AG04450 (cell line): ENCODE measurements around the gene BANP. TPM values are rescaled to one million over a fixed set of nuclear protein-coding genes. Genes with fewer than 3 reads are reported as not detected.

Experiments
- CTCF ChIA-PET: fragments of 300-600, 350-600 bp; formaldehyde crosslinking; extraction: SDS; loops from one replicate; lab custom pipeline; 2022; ENCODE audit warnings: antibody characterized with exemption, inconsistent platforms; lab: Charles Lee
- POLR2A ChIA-PET: fragments of 350-600 bp; formaldehyde crosslinking; extraction: SDS; loops from one replicate; lab custom pipeline; 2021; ENCODE audit warnings: antibody characterized with exemption, inconsistent platforms; lab: Yijun Ruan, JAX
- DNase-seq: peaks from one replicate; pipeline ENCODE4 v3.0.0-alpha.2; 2011; ENCODE audit warnings: low read depth, low spot score
- H3K27ac ChIP-seq: one replicate; pipeline ENCODE4 v1.5.1; 2012; ENCODE audit warnings: low read depth, low read length, control low read depth
- H3K27me3 ChIP-seq: one replicate; pipeline ENCODE4 v1.6.0; 2012; ENCODE audit warnings: low read length; ENCODE audit not compliant: control insufficient read depth, insufficient read depth
- H3K4me3 ChIP-seq: 2 replicates; pipeline ENCODE4 v1.5.1; 2011; ENCODE audit warnings: mild to moderate bottlenecking, low read depth, low read length, control low read depth
- H3K9me3 ChIP-seq: 2 replicates; pipeline ENCODE4 v1.5.1; 2012; ENCODE audit warnings: low read length; ENCODE audit not compliant: control insufficient read depth, insufficient read depth
- CTCF ChIP-seq: IDR thresholded peaks from 2 replicates; pipeline ENCODE4 v1.5.1; 2011; ENCODE audit warnings: low read depth, low read length, control low read depth, inconsistent platforms
- polyA plus RNA-seq: library from polyadenylated mRNA; depleted of rRNA; stranded (reverse); fragments of >200 nt; gene quantifications from 2 replicates; pipeline ENCODE4 v1.2.3, GENCODE V29; 2011

Gene BANP
- polyA plus RNA-seq, 1 experiment = 18.6 TPM

GRCh38 chr16:88061346-88062110, 110.3 kb downstream of the BANP start:
- Histone ChIP-seq H3K27ac (no peak overlapping the region), H3K27me3 (no peaks in the 10 kb centered on the region), H3K9me3 (peaks cover 8% of the 10 kb centered on the region; the same call in 1 of the 2 replicates), H3K4me3 (no peak overlapping the region)
- POLR2A ChIA-PET = no interaction called here
- CTCF ChIA-PET = no interaction called here
- TF ChIP-seq CTCF = no peak
- no peak for DNase-seq

- Histone ChIP-seq H3K27ac (peak overlapping the region; percentile 82), H3K9me3 (peaks cover 8% of the 10 kb centered on the region; the same call in 1 of the 2 replicates), H3K4me3 (no peak overlapping the region), H3K27me3 (no peaks in the 10 kb centered on the region)
- no peak for TF ChIP-seq CTCF
- CTCF ChIA-PET = no interaction called here
- POLR2A ChIA-PET = interaction anchor here (0.7 kb wide), 1 partner anchor 244 kb away, joined by 3 read pairs; no protein-coding TSS in a partner anchor
- peak; percentile 41 for DNase-seq
Observed at GRCh38 chr16:88062341-88063210, 111.3 kb downstream of the BANP start.

- Histone ChIP-seq H3K27me3 (no peaks in the 10 kb centered on the region), H3K4me3 (no peak overlapping the region), H3K27ac (peak overlapping the region; percentile 82), H3K9me3 (peaks cover 8% of the 10 kb centered on the region; the same call in 1 of the 2 replicates)
- ChIA-PET POLR2A (no interaction called here), CTCF (no interaction called here)
- TF ChIP-seq CTCF = peak; percentile 53
- DNase-seq = peak; percentile 42
Observed at GRCh38 chr16:88063211-88063773, 112.1 kb downstream of the BANP start.

- ChIA-PET POLR2A (interaction anchor here (0.8 kb wide), 1 partner anchor 385 kb away, joined by 3 read pairs; no protein-coding TSS in a partner anchor), CTCF (interaction anchor here (0.6 kb wide), 1 partner anchor 18 kb away, joined by 4 read pairs; no protein-coding TSS in a partner anchor)
- TF ChIP-seq CTCF = no peak
- Histone ChIP-seq H3K4me3 (no peak overlapping the region), H3K27ac (peak overlapping the region; percentile 52), H3K9me3 (peaks cover 8% of the 10 kb centered on the region; the same call in 1 of the 2 replicates), H3K27me3 (no peaks in the 10 kb centered on the region)
- DNase-seq = no peak
Observed at GRCh38 chr16:88064011-88064888, 113.0 kb downstream of the BANP start.
